ENCODE measurements around the gene TNFRSF14.
"Not testable (repeated sequence)": the region's sequence is repeated elsewhere in the genome, so short reads cannot be mapped to it uniquely, and the experiment has no call there.

TNFRSF14 gene

GRCh38 chr1:2548068-2548589, 8.0 kb upstream of the TNFRSF14 start:
- Histone ChIP-seq H3K9me3 (ENCODE audit: control insufficient read depth, low read length) (no peaks in the 10 kb centered on the region), H3K4me3 (ENCODE audit: low read length) (peak overlapping the region; percentile 43), H3K4me1 (ENCODE audit: control insufficient read depth, insufficient read depth, low read length) (peaks cover 21% of the 10 kb centered on the region), H3K27me3 (replicated peaks; ENCODE audit: control insufficient read depth, insufficient read depth, low read length) (no peaks in the 10 kb centered on the region), H3K9ac (ENCODE audit: low read length) (peak overlapping the region; percentile 85), H3K36me3 (ENCODE audit: control insufficient read depth, insufficient read depth, low read length, severe bottlenecking) (no peaks in the 10 kb centered on the region)
- peak; percentile 87 for DNase-seq (ENCODE audit: low read depth)

- not testable (repeated sequence) for DNase-seq (ENCODE audit: low read depth); H3K9me3 ChIP-seq (ENCODE audit: control insufficient read depth, low read length); H3K4me3 ChIP-seq (ENCODE audit: low read length); H3K36me3 ChIP-seq (ENCODE audit: control insufficient read depth, insufficient read depth, low read length, severe bottlenecking); H3K27me3 ChIP-seq (replicated peaks; ENCODE audit: control insufficient read depth, insufficient read depth, low read length)
- H3K9ac ChIP-seq (ENCODE audit: low read length): peak overlapping the region; percentile 85
- peaks cover 21% of the 10 kb centered on the region for H3K4me1 ChIP-seq (ENCODE audit: control insufficient read depth, insufficient read depth, low read length)
Observed at GRCh38 chr1:2549367-2550029, 6.7 kb upstream of the TNFRSF14 start.

GRCh38 chr1:2550309-2550861, 5.8 kb upstream of the TNFRSF14 start:
- peaks cover 21% of the 10 kb centered on the region for H3K4me1 ChIP-seq (ENCODE audit: control insufficient read depth, insufficient read depth, low read length)
- not testable (repeated sequence) for H3K4me3 ChIP-seq (ENCODE audit: low read length); DNase-seq (ENCODE audit: low read depth); H3K36me3 ChIP-seq (ENCODE audit: control insufficient read depth, insufficient read depth, low read length, severe bottlenecking); H3K9ac ChIP-seq (ENCODE audit: low read length); H3K9me3 ChIP-seq (ENCODE audit: control insufficient read depth, low read length); H3K27me3 ChIP-seq (replicated peaks; ENCODE audit: control insufficient read depth, insufficient read depth, low read length)

DNA sequence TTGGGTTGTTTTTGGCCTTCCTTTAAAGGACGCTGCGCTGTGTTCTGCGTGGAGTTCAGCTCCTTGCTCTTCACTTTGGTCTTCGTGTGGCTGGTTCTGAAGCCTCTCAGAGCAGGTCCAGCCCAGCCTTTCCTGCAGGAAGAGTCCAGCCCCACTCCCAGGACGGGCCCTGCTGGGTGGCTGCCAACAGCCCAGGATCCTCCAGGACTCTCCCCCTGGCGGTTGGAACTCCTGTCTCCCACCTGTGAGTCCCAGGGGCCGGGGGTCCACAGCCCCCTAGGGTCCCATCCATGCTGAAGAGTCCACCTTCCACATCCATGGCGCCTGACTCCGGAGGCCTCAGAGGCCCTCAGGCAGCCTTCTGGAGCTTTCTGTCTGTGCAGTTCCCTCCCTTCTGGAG, 4.6 kb upstream of the TNFRSF14 start:
- H3K9me3 ChIP-seq (ENCODE audit: control insufficient read depth, low read length); H3K4me3 ChIP-seq (ENCODE audit: low read length); H3K36me3 ChIP-seq (ENCODE audit: control insufficient read depth, insufficient read depth, low read length, severe bottlenecking); H3K27me3 ChIP-seq (replicated peaks; ENCODE audit: control insufficient read depth, insufficient read depth, low read length); DNase-seq (ENCODE audit: low read depth); H3K9ac ChIP-seq (ENCODE audit: low read length): not testable (repeated sequence)
- H3K4me1 ChIP-seq (ENCODE audit: control insufficient read depth, insufficient read depth, low read length): peaks cover 29% of the 10 kb centered on the region

DNA sequence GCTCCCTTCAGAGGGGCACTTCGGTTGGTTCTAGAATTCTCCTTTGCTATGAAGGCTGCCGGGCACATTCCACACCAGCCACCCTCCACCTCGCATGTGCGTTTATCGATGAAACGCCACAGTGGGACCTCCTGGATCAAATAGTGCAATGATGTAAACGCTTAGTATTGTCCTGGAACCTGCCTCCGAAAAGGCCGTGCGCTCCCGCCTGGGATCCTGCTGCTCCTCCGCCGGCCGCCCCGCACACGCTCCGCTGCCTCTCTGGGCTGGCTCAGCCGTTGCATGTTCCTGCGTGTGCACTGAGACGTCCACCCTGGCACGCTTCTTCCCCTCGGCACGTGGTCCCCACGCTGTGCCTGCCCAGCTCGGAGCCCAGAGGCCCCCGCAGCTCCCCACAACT, 4.0 kb upstream of the TNFRSF14 start:
- H3K4me1 ChIP-seq (ENCODE audit: control insufficient read depth, insufficient read depth, low read length): peaks cover 23% of the 10 kb centered on the region
- no peaks in the 10 kb centered on the region for H3K27me3 ChIP-seq (replicated peaks; ENCODE audit: control insufficient read depth, insufficient read depth, low read length)
- no peak overlapping the region for H3K9ac ChIP-seq (ENCODE audit: low read length)
- no peaks in the 10 kb centered on the region for H3K9me3 ChIP-seq (ENCODE audit: control insufficient read depth, low read length)
- no peak for DNase-seq (ENCODE audit: low read depth)
- H3K36me3 ChIP-seq (ENCODE audit: control insufficient read depth, insufficient read depth, low read length, severe bottlenecking): no peaks in the 10 kb centered on the region
- no peak overlapping the region for H3K4me3 ChIP-seq (ENCODE audit: low read length)

GRCh38 chr1:2553076-2553475, 3.1 kb upstream of the TNFRSF14 start:
- DNase-seq (ENCODE audit: low read depth); H3K4me3 ChIP-seq (ENCODE audit: low read length); H3K9me3 ChIP-seq (ENCODE audit: control insufficient read depth, low read length); H3K27me3 ChIP-seq (replicated peaks; ENCODE audit: control insufficient read depth, insufficient read depth, low read length); H3K36me3 ChIP-seq (ENCODE audit: control insufficient read depth, insufficient read depth, low read length, severe bottlenecking); H3K9ac ChIP-seq (ENCODE audit: low read length): not testable (repeated sequence)
- peaks cover 18% of the 10 kb centered on the region for H3K4me1 ChIP-seq (ENCODE audit: control insufficient read depth, insufficient read depth, low read length)

DNA sequence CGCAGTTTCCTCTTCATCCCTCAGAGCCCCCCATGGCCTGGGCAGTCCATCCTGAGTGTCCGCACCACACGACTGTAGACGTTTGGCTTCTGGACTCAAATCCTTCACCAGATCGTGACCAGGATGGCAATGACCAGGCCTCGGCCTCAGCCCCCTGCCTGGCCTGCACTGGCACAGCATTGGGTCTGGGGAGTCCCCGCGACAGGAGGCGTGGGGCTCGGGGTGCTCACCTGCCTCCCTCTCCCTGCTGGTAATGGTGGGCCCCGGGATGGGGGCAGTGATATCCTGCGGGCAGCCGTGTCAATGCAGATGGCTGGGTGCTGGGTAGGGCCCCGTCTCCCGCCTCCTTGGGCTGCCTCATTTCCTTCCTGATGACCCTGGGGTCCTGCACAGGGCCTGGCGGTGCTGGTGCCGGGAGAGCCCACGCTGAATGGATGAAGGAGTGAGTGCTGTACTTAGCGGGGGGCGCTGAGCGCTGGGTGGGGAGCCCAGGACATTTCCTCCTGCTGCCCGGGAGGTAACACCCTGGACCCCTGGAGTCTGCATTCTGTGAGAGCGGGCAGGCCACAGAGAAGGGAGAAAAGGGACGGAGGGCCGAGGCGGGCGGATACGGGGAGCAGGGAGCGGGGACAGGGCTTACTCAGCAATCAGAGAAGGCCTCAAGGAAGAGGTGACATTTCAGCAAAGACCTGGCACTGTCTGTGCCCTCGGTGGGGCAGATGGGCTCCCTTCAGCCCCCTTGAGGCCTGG, 2.1 kb upstream of the TNFRSF14 start:
- peaks cover 10% of the 10 kb centered on the region for H3K4me1 ChIP-seq (ENCODE audit: control insufficient read depth, insufficient read depth, low read length)

GRCh38 chr1:2554621-2555387, 1.4 kb upstream of the TNFRSF14 start:
- Histone ChIP-seq H3K9ac (ENCODE audit: low read length) (no peak overlapping the region), H3K27me3 (replicated peaks; ENCODE audit: control insufficient read depth, insufficient read depth, low read length) (no peaks in the 10 kb centered on the region), H3K4me3 (ENCODE audit: low read length) (no peak overlapping the region), H3K36me3 (ENCODE audit: control insufficient read depth, insufficient read depth, low read length, severe bottlenecking) (no peaks in the 10 kb centered on the region), H3K4me1 (ENCODE audit: control insufficient read depth, insufficient read depth, low read length) (peaks cover 8% of the 10 kb centered on the region), H3K9me3 (ENCODE audit: control insufficient read depth, low read length) (no peaks in the 10 kb centered on the region)
- DNase-seq (ENCODE audit: low read depth): no peak

More for the DNA sequence above, 2.1 kb upstream of the TNFRSF14 start:
- DNase-seq (ENCODE audit: low read depth): no peak
- H3K27me3 ChIP-seq (replicated peaks; ENCODE audit: control insufficient read depth, insufficient read depth, low read length): no peaks in the 10 kb centered on the region
- no peak overlapping the region for H3K4me3 ChIP-seq (ENCODE audit: low read length)
- no peaks in the 10 kb centered on the region for H3K36me3 ChIP-seq (ENCODE audit: control insufficient read depth, insufficient read depth, low read length, severe bottlenecking)
- no peaks in the 10 kb centered on the region for H3K9me3 ChIP-seq (ENCODE audit: control insufficient read depth, low read length)
- H3K9ac ChIP-seq (ENCODE audit: low read length): no peak overlapping the region

DNA sequence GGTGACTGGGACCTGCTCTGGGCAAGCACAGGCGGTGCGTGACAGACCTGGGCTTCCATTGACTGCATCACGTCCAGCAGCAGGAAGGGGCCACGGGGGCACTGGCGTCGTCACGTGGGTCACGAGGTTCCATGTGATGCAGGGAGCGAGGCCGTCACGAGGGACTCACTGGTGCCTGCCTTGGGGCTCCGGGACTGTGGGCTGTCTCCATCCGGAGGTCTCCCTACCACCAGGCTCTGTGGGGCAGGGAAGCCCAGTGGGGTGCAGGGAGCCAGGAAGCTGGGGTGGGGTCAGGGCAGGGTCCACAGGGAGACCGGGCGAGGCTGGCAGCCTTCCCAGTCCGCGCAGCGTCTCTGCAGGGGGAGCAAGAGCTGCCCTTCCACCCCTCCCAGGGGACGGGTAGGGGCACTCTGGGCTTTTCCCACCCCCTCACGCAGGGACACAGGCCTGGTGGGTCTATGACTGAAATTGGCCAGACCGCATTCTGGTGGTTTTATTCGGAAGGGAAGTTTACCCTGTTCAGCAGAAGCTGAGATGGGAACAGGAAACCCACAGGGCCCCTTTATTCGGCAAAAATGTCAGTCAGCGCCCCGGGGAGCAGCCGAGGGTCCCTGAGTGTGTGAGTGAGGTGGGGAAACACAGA, 416 bp upstream of the TNFRSF14 start:
- Histone ChIP-seq H3K4me1 (ENCODE audit: control insufficient read depth, insufficient read depth, low read length) (peaks cover 8% of the 10 kb centered on the region), H3K27me3 (replicated peaks; ENCODE audit: control insufficient read depth, insufficient read depth, low read length) (no peaks in the 10 kb centered on the region), H3K36me3 (ENCODE audit: control insufficient read depth, insufficient read depth, low read length, severe bottlenecking) (no peaks in the 10 kb centered on the region), H3K9ac (ENCODE audit: low read length) (peak overlapping the region; percentile 95), H3K9me3 (ENCODE audit: control insufficient read depth, low read length) (no peaks in the 10 kb centered on the region), H3K4me3 (ENCODE audit: low read length) (peak overlapping the region; percentile 93)
- no peak for DNase-seq (ENCODE audit: low read depth)

- Histone ChIP-seq H3K9ac (ENCODE audit: low read length) (peak overlapping the region; percentile 95), H3K36me3 (ENCODE audit: control insufficient read depth, insufficient read depth, low read length, severe bottlenecking) (no peaks in the 10 kb centered on the region), H3K27me3 (replicated peaks; ENCODE audit: control insufficient read depth, insufficient read depth, low read length) (no peaks in the 10 kb centered on the region), H3K4me3 (ENCODE audit: low read length) (peak overlapping the region; percentile 93), H3K9me3 (ENCODE audit: control insufficient read depth, low read length) (no peaks in the 10 kb centered on the region), H3K4me1 (ENCODE audit: control insufficient read depth, insufficient read depth, low read length) (peaks cover 8% of the 10 kb centered on the region)
- no peak for DNase-seq (ENCODE audit: low read depth)
Observed at GRCh38 chr1:2556678-2557481, 709 bp downstream of the TNFRSF14 start.

Measured in adipocyte (in vitro differentiated cells).